Occipital lobe (tissue), 2 donors: ENCODE measurements around the gene FANCB. TPM values are rescaled to one million over a fixed set of nuclear protein-coding genes. Genes with fewer than 3 reads are reported as not detected.

Source experiments
- DNase-seq: peaks from one replicate; lab custom pipeline; 2025; lab: John Stamatoyannopoulos, UW
- total RNA-seq: library from RNA; depleted of rRNA; stranded (reverse); fragments of >200 nt; gene quantifications from one replicate; pipeline ENCODE4 v1.2.3, GENCODE V29; 2014

FANCB gene
- total RNA-seq: 14.2 TPM

- peak; percentile 92 for DNase-seq
These were observed at the start of gene FANCB, which contains the start of gene MOSPD2 for GRCh38 chrX:14872851-14873675. Gene FANCB, minus strand, starts transcription at chrX:14873069. Its CDS starts 7,559 bp downstream, at chrX:14865510. Gene MOSPD2, plus strand, starts transcription at chrX:14873421. Its CDS starts 108 bp downstream, at chrX:14873529.

GRCh38 chrX:14922437-14922836 is 49.6 kb upstream of the FANCB start:
- DNase-seq: no peak

GRCh38 chrX:14920196-14920595 is 47.3 kb upstream of the FANCB start:
- no peak for DNase-seq

- DNase-seq: no peak
These were observed 46.5 kb upstream of the FANCB start for GRCh38 chrX:14919407-14919806.

GRCh38 chrX:14916017-14916674 is 43.3 kb upstream of the FANCB start:
- DNase-seq: no peak

DNA sequence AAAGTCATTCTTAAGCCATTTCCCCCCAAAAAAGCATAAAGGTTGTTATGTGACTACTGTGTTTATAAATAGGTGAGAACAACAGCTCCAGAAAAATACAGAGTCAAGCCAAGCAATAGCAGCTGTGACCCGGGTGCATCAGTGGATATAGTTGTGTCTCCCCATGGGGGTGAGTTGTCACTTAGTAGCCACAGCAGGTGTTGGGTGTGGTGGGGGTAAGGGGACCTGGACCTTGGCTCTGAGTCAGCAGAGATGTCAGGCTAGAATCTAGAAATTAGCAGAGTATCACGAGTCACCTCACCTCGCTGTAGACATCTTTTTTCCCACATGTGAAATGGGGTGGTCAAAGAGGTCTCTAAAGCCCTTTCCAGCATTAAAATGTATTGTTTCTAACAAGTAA is 42.7 kb upstream of the FANCB start:
- no peak for DNase-seq

DNA sequence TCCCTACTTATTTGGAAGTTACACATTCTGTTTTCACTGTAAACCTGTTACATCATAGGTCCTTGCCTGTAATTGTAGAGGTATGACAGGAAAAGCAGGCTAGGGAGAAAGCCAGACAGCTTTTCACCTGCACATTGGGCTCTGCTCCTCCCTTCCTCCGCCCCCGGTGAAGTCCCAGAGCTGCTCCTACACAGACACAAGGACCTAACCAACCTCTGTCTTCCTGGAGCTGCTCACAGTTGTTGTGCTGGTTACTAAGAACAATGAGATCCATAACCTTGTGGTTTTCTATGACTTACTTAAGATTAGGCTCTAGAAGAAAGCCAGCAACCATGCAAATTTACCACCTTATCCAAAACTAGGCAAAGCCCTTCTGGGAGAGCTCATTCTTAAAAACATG is 40.4 kb upstream of the FANCB start:
- no peak for DNase-seq

DNA sequence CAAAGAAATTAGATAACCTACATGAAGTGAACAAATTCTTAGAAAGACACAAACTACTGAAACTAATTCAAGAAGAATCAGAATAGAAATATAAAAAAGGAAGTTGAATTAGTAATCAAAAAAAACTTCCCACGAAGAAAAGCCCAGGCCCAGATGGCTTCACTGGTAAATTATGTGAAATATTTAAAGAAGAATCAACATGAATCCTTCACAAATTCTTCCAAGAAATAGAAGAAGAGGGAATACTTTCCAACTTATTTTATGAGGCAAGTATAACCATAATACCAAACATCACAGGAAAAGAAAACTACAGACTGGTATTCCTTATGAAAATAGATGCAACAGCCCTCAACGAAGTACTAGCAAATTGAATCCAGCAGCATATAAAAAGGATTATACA is 31.0 kb upstream of the FANCB start:
- DNase-seq: no peak

DNA sequence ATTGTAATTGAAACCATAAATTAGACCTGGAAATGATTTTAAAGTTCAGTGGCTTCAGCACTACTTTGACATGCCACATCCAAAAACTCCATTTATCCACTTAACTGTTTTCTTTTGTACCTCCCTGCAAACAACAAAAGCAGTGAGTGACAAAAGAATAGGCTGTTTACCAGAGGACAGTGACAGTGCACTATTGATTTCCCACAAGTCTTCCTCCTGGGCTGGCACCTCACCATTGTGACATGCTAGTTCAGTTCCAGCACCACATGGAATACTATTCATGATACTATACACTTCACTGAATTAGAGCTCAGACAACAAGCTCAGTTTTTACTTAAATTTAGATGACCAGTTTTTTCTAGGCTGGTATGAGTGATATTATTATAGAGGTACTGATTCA is 29.7 kb upstream of the FANCB start:
- peak; percentile 0 for DNase-seq

GRCh38 chrX:14899607-14900006 is 26.7 kb upstream of the FANCB start:
- DNase-seq: no peak

- DNase-seq: no peak
These were observed 24.2 kb upstream of the FANCB start for GRCh38 chrX:14897042-14897441.

GRCh38 chrX:14896273-14896672 is 23.4 kb upstream of the FANCB start:
- no peak for DNase-seq

GRCh38 chrX:14886252-14886651 is 13.4 kb upstream of the FANCB start:
- no peak for DNase-seq

DNA sequence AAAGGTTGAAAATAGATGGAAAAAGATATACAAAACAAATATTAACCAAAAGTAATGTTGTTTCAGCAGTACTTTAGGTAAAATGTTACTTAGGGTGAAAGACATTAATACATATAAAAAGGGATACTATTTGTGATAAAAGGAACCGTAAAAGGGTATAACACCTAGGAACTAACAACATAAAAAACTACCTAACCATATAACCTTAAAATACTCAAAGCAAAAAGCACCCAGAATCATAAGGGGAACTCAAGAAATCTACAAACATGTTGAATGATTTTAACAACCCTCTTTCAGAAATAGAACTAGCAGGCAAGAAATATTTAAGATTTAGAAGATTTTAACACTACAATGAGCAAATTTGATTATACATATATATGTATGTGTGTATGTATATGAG is 11.8 kb upstream of the FANCB start:
- no peak for DNase-seq

- DNase-seq: no peak
These were observed 11.0 kb upstream of the FANCB start for GRCh38 chrX:14883826-14884225.

DNA sequence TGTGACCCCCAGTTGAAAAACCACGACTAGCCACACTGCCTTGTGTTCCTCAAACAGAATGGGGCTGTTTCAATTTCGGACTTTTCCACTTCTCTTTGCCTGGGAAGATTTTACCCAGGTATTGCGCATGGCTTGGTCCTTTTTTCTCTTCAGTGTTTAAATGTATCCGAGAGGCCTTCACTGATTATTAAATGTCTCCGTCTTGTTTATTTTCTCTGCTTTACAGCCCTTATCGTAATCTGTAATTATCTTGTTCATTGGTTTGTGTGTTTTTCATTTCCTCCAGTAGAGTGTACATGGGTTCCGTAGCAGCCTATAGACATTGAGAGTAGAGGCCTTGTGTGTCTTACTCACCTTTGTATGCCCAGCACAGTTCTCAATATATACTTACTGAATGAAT is 2.8 kb upstream of the FANCB start:
- DNase-seq: no peak

DNA sequence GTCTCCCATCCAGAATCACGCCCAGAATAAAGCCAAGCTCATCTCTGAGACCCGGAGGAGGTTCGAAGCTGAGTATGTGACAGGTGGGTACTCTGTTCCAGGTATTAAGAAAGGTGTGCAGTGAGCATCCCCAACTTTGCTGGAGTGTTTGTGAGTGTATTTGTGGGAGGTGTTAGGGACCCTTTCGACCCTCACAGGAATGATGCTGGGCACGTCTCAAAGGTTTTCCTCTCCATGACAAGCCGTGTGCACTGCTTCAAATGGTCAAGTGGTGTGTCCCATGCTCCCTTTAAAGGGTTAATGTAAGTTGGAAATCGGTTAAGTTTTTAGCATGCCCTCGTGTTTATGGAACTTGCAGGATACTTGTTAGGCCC is 794 bp upstream of the FANCB start:
- DNase-seq: no peak

DNA sequence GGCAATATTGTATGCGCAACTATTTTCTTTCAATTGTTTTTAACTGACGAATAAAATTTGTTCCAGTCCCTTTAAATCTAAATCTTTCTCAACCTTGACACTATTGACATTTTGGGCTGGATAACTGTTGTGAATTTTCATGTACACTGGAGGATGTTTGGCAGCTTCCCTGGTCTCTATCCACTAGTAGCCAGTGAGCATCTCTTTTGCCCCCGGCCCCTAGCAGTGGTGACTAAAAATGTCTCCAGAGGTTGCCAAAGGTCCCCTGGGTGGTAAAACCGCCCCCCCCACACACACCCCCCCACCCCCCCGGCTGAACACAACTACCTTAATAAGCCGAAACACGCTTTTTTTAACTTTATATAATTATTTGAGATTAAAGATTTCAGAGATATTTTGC is 514 bp downstream of the FANCB start:
- DNase-seq: no peak

DNA sequence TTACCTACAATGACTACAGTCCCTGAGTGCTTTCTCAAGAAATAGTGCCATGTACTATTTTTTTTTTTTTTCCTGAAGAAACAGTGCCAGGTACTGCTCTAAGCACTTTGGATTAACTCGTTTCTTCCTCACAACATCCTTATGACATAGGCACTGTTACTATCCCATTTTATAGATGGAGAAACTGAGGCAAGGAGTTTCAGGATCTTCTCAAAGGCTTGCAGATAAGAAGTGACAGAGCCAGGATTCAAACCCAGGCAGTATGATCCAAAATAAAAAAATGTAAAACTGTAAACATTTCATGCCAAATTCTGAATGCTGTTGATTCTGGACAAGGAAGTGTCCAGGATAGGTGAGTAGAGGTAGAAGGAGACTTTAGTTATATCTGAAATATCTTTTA is 1.1 kb downstream of the FANCB start:
- no peak for DNase-seq

DNA sequence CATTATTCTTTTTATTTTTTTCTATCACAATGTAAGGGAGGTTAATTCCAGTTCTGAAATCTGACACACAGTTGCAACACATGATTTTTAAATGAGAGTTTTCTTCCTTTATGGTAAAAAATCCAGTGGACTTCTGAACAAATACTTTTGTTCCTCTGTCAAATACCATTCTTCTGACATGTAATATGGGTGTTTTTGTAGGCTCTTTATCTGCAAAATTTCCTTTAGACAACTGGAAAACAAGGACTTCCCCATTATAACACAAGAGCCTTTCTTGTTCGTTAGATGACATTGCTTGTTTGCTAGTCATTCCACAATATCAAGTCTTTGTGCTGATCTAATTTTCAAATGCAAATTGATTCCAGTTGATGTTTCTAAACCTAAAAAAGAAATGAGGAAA is 7.7 kb downstream of the FANCB start:
- DNase-seq: no peak

DNA sequence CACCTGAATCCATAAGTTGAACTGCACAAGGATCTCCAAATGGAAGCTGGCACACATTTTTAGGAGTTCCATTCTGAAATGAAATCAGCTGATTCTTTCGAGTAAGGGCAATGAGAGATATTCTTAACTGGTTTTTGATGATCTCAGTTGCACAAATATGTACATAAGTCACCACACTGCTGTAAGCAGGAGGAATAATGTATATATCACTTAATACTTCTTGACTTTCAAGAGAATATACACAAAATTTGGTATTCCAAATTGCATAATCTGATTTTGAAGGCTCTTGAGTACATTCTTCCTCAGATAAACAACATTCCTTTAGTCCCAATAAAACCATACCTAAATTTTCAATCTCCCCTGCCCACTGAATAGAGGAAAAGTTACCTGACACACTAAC is 8.2 kb downstream of the FANCB start:
- DNase-seq: no peak

- no peak for DNase-seq
These were observed 21.3 kb downstream of the FANCB start for GRCh38 chrX:14851526-14851925.

DNA sequence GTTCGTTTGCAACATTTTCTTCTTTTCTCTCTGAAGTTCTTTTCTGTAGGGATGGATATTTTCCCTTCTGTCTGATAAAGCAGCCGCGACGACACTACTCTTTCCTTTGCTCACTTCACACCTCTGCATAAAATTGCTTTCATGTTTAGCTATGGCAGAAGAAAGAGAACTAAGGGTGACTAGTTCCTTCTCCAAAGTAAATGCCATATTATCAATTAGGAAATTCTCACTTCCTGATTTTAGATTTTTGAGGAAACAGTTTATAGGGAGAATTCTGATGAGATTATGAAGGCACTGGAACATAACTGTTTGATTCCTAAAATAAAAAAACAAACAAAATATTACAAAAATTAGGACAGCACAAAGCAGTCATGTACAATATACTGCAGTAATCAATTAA is 29.2 kb downstream of the FANCB start:
- DNase-seq: no peak
